ENCODE measurements around the gene C16orf86.

Gene C16orf86

GRCh38 chr16:67661101-67661761 lies 5.4 kb upstream of the C16orf86 start:
- Histone ChIP-seq H2AK5ac (ENCODE audit: low read depth, low read length) (peak overlapping the region; percentile 43), H3K36me3 (replicated peaks in 1 of 2; ENCODE audit: control insufficient read depth in 2 of 2, insufficient read depth in 2 of 2, low read length in 2 of 2) (peaks cover 11 to 61% of the 10 kb centered on the region in 2 donors), H3K4me1 (ENCODE audit: control insufficient read depth in 2 of 2, insufficient read depth in 1 of 2, low read depth in 1 of 2, low read length in 2 of 2) (peaks cover 7 to 16% of the 10 kb centered on the region in 2 donors), H4K8ac (ENCODE audit: low read depth, low read length) (no peak overlapping the region), H3K4ac (ENCODE audit: low read length) (no peak overlapping the region), H2BK15ac (ENCODE audit: low read length) (no peak overlapping the region), H2BK12ac (ENCODE audit: low read length) (no peak overlapping the region), H3K4me3 (ENCODE audit: low read length in 2 of 2) (peak overlapping the region; percentile 67 to 70), H3K23ac (ENCODE audit: low read depth, low read length, poor library complexity) (peak overlapping the region; percentile 45), H3K79me1 (ENCODE audit: low read depth, low read length) (peaks cover 10% of the 10 kb centered on the region), H3K27ac (replicated peaks; ENCODE audit: low read length) (no peak overlapping the region), H2BK5ac (ENCODE audit: low read length) (no peak overlapping the region), H2AFZ (ENCODE audit: low read length) (peak overlapping the region; percentile 85), H3K18ac (ENCODE audit: low read length) (peak overlapping the region; percentile 88), H3K9me3 (replicated peaks in 1 of 2; ENCODE audit: control insufficient read depth in 2 of 2, insufficient read depth in 1 of 2, low read depth in 1 of 2, low read length in 2 of 2) (no peaks in the 10 kb centered on the region), H2BK120ac (ENCODE audit: low read depth, low read length) (no peak overlapping the region), H4K91ac (ENCODE audit: low read depth, low read length, poor library complexity) (peak overlapping the region; percentile 22), H3K14ac (ENCODE audit: low read length) (no peak overlapping the region), H3K4me2 (ENCODE audit: insufficient read depth, low read length, poor library complexity, severe bottlenecking) (peak overlapping the region; percentile 93), H3K9ac (ENCODE audit: low read depth, low read length, poor library complexity) (peak overlapping the region; percentile 82), H3K27me3 (ENCODE audit: control insufficient read depth in 3 of 3, insufficient read depth in 3 of 3, low read depth in 1 of 3, low read length in 3 of 3) (peaks cover 0 to 2% (median 0%) of the 10 kb centered on the region in 3 experiments)
- DNase-seq (ENCODE audit: low spot score), result peak; percentile 69
- no CpG with 5 or more reads among the region's 39 CpGs for WGBS, 2 donors (ENCODE audit: extremely low coverage in 2 of 2, insufficient read length in 2 of 2, insufficient replicate concordance in 1 of 2)

- peak overlapping the region; percentile 32 for H2AK5ac ChIP-seq (ENCODE audit: low read depth, low read length)
- H4K91ac ChIP-seq (ENCODE audit: low read depth, low read length, poor library complexity), result no peak overlapping the region
- no peak overlapping the region for H3K14ac ChIP-seq (ENCODE audit: low read length)
- DNase-seq (ENCODE audit: low spot score), result no peak
- H3K9ac ChIP-seq (ENCODE audit: low read depth, low read length, poor library complexity), result no peak overlapping the region
- no CpG with 5 or more reads among the region's 34 CpGs for WGBS, 2 donors (ENCODE audit: extremely low coverage in 2 of 2, insufficient read length in 2 of 2, insufficient replicate concordance in 1 of 2)
- H3K4ac ChIP-seq (ENCODE audit: low read length), result no peak overlapping the region
- peaks cover 10 to 19% of the 10 kb centered on the region in 2 donors for H3K4me1 ChIP-seq (ENCODE audit: control insufficient read depth in 2 of 2, insufficient read depth in 1 of 2, low read depth in 1 of 2, low read length in 2 of 2)
- no peak overlapping the region for H3K4me2 ChIP-seq (ENCODE audit: insufficient read depth, low read length, poor library complexity, severe bottlenecking)
- H3K27ac ChIP-seq (replicated peaks; ENCODE audit: low read length), result no peak overlapping the region
- H3K4me3 ChIP-seq (ENCODE audit: low read length in 2 of 2), result peak overlapping the region in 1 of 2 donors; percentile 70
- H3K9me3 ChIP-seq (replicated peaks in 1 of 2; ENCODE audit: control insufficient read depth in 2 of 2, insufficient read depth in 1 of 2, low read depth in 1 of 2, low read length in 2 of 2), result no peaks in the 10 kb centered on the region
- no peak overlapping the region for H2AFZ ChIP-seq (ENCODE audit: low read length)
- no peak overlapping the region for H3K18ac ChIP-seq (ENCODE audit: low read length)
- no peak overlapping the region for H4K8ac ChIP-seq (ENCODE audit: low read depth, low read length)
- H2BK15ac ChIP-seq (ENCODE audit: low read length), result no peak overlapping the region
- H2BK12ac ChIP-seq (ENCODE audit: low read length), result no peak overlapping the region
- peaks cover 0 to 2% (median 0%) of the 10 kb centered on the region in 3 experiments for H3K27me3 ChIP-seq (ENCODE audit: control insufficient read depth in 3 of 3, insufficient read depth in 3 of 3, low read depth in 1 of 3, low read length in 3 of 3)
- peaks cover 11 to 56% of the 10 kb centered on the region in 2 donors for H3K36me3 ChIP-seq (replicated peaks in 1 of 2; ENCODE audit: control insufficient read depth in 2 of 2, insufficient read depth in 2 of 2, low read length in 2 of 2)
- H3K23ac ChIP-seq (ENCODE audit: low read depth, low read length, poor library complexity), result peak overlapping the region; percentile 59
- peaks cover 10% of the 10 kb centered on the region for H3K79me1 ChIP-seq (ENCODE audit: low read depth, low read length)
- H2BK5ac ChIP-seq (ENCODE audit: low read length), result no peak overlapping the region
- H2BK120ac ChIP-seq (ENCODE audit: low read depth, low read length), result no peak overlapping the region
Measured at GRCh38 chr16:67661886-67662652, 4.5 kb upstream of the C16orf86 start.

DNA sequence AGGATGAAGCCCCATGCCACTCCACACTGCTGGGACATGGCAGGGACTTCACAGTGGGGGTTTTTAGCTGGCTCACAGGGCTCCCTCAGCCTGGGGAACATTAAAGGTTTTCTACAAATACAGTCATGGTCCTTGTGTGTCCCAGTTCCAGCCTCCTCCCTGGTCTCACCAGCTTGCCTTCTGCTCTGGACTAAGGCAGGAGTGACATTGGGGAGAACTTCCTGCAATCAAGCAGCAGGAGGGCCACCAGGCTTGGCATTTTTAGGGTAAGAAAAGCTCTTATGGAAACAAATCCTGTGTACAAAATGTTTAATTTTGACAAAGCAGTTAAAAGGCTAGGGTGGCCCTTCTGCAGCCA lies 4.0 kb upstream of the C16orf86 start:
- H3K9ac ChIP-seq (ENCODE audit: low read depth, low read length, poor library complexity), result no peak overlapping the region
- peaks cover 15 to 25% of the 10 kb centered on the region in 2 donors for H3K4me1 ChIP-seq (ENCODE audit: control insufficient read depth in 2 of 2, insufficient read depth in 1 of 2, low read depth in 1 of 2, low read length in 2 of 2)
- H3K23ac ChIP-seq (ENCODE audit: low read depth, low read length, poor library complexity), result no peak overlapping the region
- H2BK12ac ChIP-seq (ENCODE audit: low read length), result no peak overlapping the region
- no peak overlapping the region for H2BK15ac ChIP-seq (ENCODE audit: low read length)
- no peak overlapping the region for H3K27ac ChIP-seq (replicated peaks; ENCODE audit: low read length)
- H4K8ac ChIP-seq (ENCODE audit: low read depth, low read length), result no peak overlapping the region
- H3K4ac ChIP-seq (ENCODE audit: low read length), result no peak overlapping the region
- H3K18ac ChIP-seq (ENCODE audit: low read length), result no peak overlapping the region
- H3K27me3 ChIP-seq (ENCODE audit: control insufficient read depth in 3 of 3, insufficient read depth in 3 of 3, low read depth in 1 of 3, low read length in 3 of 3), result peaks cover 0 to 2% (median 0%) of the 10 kb centered on the region in 3 experiments
- H2BK5ac ChIP-seq (ENCODE audit: low read length), result no peak overlapping the region
- H3K14ac ChIP-seq (ENCODE audit: low read length), result no peak overlapping the region
- no peak overlapping the region for H4K91ac ChIP-seq (ENCODE audit: low read depth, low read length, poor library complexity)
- H2AFZ ChIP-seq (ENCODE audit: low read length), result no peak overlapping the region
- H3K9me3 ChIP-seq (replicated peaks in 1 of 2; ENCODE audit: control insufficient read depth in 2 of 2, insufficient read depth in 1 of 2, low read depth in 1 of 2, low read length in 2 of 2), result no peaks in the 10 kb centered on the region
- DNase-seq (ENCODE audit: low spot score), result no peak
- no peak overlapping the region for H2AK5ac ChIP-seq (ENCODE audit: low read depth, low read length)
- peaks cover 11 to 50% of the 10 kb centered on the region in 2 donors for H3K36me3 ChIP-seq (replicated peaks in 1 of 2; ENCODE audit: control insufficient read depth in 2 of 2, insufficient read depth in 2 of 2, low read length in 2 of 2)
- H2BK120ac ChIP-seq (ENCODE audit: low read depth, low read length), result no peak overlapping the region
- no peak overlapping the region for H3K4me3 ChIP-seq (ENCODE audit: low read length in 2 of 2)
- peaks cover 10% of the 10 kb centered on the region for H3K79me1 ChIP-seq (ENCODE audit: low read depth, low read length)
- H3K4me2 ChIP-seq (ENCODE audit: insufficient read depth, low read length, poor library complexity, severe bottlenecking), result no peak overlapping the region

DNA sequence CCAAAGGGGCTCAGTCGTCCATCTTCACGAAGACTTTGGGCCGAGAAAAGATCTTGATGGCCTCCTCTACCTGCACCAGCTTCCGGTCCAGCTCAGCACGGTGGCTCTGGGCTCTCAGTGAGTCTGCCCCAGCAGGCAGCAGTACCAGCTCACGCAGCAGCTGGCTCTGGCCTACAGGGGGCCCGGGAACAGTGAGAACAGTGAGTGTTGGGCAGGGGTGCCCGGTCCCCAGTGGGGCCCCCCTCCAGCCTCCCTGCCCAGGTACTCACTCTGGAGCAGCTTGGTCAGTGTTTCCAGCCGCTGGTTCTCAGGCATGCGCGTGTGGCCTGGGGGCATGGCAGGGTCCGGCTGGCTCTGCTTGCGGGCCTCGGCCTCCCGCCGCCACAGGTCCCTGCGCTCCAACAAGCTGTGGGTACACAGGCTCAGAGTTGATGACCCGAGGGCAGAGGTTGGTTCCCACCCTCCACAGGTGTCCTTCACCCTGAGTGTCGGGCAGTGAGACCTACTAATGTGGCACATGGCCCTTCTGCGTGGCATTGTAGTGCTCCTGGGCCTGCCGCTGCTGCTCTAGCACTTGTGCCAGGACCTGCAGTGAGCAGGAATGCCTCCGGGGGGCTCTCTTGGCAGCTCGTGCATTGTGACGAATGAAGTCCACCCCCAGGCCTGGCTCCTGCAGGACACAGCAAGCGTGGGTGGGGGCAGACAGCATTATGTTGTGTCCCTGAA lies 3.3 kb upstream of the C16orf86 start:
- H3K4ac ChIP-seq (ENCODE audit: low read length), result peak overlapping the region; percentile 15
- H3K4me2 ChIP-seq (ENCODE audit: insufficient read depth, low read length, poor library complexity, severe bottlenecking), result no peak overlapping the region
- no peak overlapping the region for H4K8ac ChIP-seq (ENCODE audit: low read depth, low read length)
- WGBS, 2 donors (ENCODE audit: extremely low coverage in 2 of 2, insufficient read length in 2 of 2, insufficient replicate concordance in 1 of 2), result no CpG with 5 or more reads among the region's 25 CpGs
- no peak overlapping the region for H2AK5ac ChIP-seq (ENCODE audit: low read depth, low read length)
- no peak overlapping the region for H2BK5ac ChIP-seq (ENCODE audit: low read length)
- peak overlapping the region; percentile 17 for H2BK12ac ChIP-seq (ENCODE audit: low read length)
- no peak overlapping the region for H3K9ac ChIP-seq (ENCODE audit: low read depth, low read length, poor library complexity)
- peak overlapping the region; percentile 8 for H4K91ac ChIP-seq (ENCODE audit: low read depth, low read length, poor library complexity)
- no peak overlapping the region for H3K23ac ChIP-seq (ENCODE audit: low read depth, low read length, poor library complexity)
- no peak overlapping the region for H3K27ac ChIP-seq (replicated peaks; ENCODE audit: low read length)
- H2AFZ ChIP-seq (ENCODE audit: low read length), result no peak overlapping the region
- peaks cover 10% of the 10 kb centered on the region for H3K79me1 ChIP-seq (ENCODE audit: low read depth, low read length)
- no peaks in the 10 kb centered on the region for H3K9me3 ChIP-seq (replicated peaks in 1 of 2; ENCODE audit: control insufficient read depth in 2 of 2, insufficient read depth in 1 of 2, low read depth in 1 of 2, low read length in 2 of 2)
- peak overlapping the region; percentile 12 for H2BK15ac ChIP-seq (ENCODE audit: low read length)
- no peak for DNase-seq (ENCODE audit: low spot score)
- peaks cover 11 to 43% of the 10 kb centered on the region in 2 donors for H3K36me3 ChIP-seq (replicated peaks in 1 of 2; ENCODE audit: control insufficient read depth in 2 of 2, insufficient read depth in 2 of 2, low read length in 2 of 2)
- H3K18ac ChIP-seq (ENCODE audit: low read length), result no peak overlapping the region
- H3K27me3 ChIP-seq (ENCODE audit: control insufficient read depth in 3 of 3, insufficient read depth in 3 of 3, low read depth in 1 of 3, low read length in 3 of 3), result peaks cover 0 to 2% (median 0%) of the 10 kb centered on the region in 3 experiments
- H3K4me1 ChIP-seq (ENCODE audit: control insufficient read depth in 2 of 2, insufficient read depth in 1 of 2, low read depth in 1 of 2, low read length in 2 of 2), result peaks cover 17 to 29% of the 10 kb centered on the region in 2 donors
- no peak overlapping the region for H3K14ac ChIP-seq (ENCODE audit: low read length)
- no peak overlapping the region for H3K4me3 ChIP-seq (ENCODE audit: low read length in 2 of 2)
- peak overlapping the region; percentile 36 for H2BK120ac ChIP-seq (ENCODE audit: low read depth, low read length)
